SH-SY5Y (cell line): Measurements from ENCODE around the gene PGD.

Source experiments
- GATA2 ChIP-seq: IDR thresholded peaks from 2 replicates; pipeline ENCODE4 v1.6.1; 2011; ENCODE audit warnings: mild to moderate bottlenecking, low read depth, low read length
- GATA3 ChIP-seq: IDR thresholded peaks from 2 replicates; pipeline ENCODE4 v1.6.1; 2011; ENCODE audit warnings: low read depth, mild to moderate bottlenecking, low read length, moderate library complexity

Gene PGD

DNA sequence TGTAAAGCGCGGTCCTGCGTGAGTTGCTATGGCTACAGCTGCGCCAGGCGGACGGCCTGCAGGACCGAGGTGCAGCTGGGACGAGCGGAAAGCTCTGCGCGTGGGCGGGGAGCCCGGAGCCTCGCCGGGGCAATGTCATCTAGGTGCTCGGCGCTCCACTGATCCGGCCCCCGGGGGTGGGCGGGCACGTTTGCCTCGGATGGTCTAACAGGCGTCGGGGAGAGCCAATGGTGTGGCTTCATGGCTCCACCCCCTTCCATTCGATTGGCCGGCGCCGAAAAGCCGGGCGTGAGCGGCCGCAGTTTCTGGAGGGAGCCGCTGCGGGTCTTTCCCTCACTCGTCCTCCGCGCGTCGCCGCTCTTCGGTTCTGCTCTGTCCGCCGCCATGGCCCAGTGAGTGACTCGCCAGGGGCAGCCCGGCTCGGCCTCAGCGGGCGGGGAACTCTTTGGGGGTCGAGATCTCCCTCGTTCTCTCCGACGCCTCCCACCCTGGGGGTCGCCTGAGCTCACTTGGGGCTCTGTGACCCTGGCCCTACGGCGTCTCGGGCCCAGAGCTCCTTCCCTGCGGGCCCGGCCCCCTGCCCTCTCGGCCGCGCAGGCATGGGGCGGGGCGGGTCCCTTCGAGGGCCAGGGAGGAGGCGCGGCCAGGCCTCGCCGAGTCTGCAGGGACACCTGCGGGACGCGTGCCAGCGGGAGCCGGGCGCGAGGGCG, at the start of gene PGD:
Gene PGD, plus strand, starts transcription at position 331 of the 710 bp plus-strand sequence. Its CDS starts 54 bp downstream, at position 385.
- no peak for TF ChIP-seq GATA2

DNA sequence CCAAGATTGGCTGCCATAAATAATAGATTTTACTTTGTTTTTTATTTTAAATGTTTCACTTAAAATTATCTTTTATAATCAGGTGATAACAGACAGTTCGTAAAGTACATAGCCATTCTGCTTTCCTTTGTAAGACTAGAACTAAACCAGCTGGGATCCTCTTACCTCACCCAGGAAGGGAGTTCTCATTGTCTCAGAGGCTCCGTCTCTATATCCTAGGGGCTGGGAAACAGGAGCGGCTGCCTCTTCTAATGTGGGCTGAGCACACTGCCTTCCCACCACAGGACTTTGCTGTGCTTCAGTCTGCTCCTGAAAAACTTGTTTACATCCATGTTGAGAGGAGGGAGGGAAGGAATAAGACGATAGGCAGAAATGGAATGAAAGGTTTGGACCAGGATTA, 45.6 kb upstream of the PGD start:
- TF ChIP-seq GATA3 (no peak), GATA2 (no peak)

DNA sequence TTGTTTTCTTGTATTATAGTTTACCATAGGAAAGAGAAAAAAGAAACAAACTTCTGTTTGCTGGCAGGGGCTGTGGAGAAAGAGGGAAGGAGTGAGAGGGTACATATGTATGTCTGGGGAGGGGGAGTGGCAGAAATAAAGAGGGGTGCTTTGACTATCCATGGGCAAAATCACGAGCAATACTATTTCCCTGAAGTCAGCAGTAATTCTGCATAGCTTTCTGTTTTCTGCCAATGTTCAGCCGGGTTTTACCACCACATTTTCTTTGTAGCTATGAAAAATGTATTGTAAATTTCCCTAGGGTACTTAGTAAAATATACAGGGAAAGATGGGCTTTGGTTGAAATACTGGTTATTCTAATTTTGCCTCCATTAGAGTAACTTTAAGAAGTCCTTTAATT, 45.2 kb upstream of the PGD start:
- TF ChIP-seq GATA2: no peak
- TF ChIP-seq GATA3: no peak

DNA sequence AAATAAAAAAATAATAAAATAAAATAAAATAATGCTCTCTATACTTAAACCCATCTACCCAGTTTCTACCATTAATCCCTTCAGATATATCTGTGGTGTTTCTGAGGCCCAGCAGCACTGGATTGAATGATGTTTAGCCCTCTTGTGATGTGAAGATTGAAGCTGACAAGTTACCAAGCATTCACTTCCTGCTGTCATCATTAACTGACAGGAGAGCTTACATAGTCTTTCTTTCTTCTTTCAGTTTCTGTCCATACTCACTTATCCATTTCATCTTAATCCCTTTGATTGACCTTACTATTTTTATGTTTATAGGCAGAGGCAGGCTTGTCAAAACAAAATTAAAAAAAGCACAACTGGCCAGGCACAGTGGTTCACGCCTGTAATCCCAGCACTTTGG, 38.8 kb upstream of the PGD start:
- TF ChIP-seq GATA2 (no peak), GATA3 (no peak)

DNA sequence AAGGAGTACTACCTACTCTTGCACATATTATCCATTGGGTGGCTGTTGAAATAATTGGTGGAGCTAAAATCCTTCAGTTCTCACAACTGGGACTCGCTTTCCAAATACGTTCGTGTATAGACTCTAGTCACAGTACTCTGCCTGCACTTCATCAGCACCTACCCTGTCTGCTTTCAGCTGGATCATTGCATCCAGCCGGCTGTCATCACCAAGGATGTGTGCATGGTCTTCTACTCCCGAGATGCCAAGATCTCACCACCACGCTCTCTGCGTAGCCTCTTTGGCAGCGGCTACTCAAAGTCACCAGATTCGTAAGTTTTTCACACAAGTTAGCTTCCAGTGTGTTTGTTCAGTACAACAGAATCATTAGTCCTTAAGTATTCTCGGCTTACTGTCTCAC, 37.3 kb upstream of the PGD start:
- TF ChIP-seq GATA3 (no peak), GATA2 (no peak)

DNA sequence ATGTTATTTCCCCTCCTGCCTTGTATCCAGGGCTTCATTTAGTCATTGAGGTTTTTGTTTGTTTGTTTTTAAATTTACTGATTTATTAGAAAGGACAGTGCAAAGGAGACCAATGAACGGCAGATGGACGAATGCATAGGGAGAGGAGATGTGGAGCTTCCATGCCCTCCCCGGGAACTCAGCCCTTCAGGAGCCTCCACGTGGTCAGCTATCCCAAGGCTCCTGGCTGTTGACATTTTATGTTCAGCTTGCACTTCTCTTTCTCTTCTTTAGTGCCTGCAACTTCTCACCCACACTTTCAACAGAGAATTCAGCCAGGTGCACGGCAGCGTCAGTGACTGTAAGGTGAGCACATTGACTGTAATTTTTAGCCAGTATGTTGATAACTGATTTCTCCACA, 30.7 kb upstream of the PGD start:
- TF ChIP-seq GATA3 (no peak), GATA2 (no peak)

DNA sequence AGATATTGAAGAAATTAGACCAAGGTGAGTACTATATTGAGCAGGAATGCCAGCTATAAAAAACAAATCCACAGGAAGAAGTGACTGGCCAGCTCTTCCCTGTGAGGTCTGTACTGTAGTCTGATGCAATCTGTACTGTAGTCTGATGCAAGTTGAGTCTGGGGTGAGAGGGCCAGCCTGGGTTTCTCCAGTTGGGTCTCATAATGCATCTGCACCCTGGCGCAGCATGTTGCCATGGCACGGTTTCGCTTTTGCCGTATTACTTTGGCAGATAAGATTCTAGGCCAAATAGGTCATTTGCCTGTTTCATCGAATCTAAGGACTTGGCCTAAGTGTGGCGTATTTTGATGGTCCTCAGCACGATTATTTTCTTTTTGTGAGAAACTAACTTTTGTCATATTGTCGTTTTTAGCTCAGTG, 24.4 kb upstream of the PGD start:
- no peak for TF ChIP-seq GATA2
- no peak for TF ChIP-seq GATA3

DNA sequence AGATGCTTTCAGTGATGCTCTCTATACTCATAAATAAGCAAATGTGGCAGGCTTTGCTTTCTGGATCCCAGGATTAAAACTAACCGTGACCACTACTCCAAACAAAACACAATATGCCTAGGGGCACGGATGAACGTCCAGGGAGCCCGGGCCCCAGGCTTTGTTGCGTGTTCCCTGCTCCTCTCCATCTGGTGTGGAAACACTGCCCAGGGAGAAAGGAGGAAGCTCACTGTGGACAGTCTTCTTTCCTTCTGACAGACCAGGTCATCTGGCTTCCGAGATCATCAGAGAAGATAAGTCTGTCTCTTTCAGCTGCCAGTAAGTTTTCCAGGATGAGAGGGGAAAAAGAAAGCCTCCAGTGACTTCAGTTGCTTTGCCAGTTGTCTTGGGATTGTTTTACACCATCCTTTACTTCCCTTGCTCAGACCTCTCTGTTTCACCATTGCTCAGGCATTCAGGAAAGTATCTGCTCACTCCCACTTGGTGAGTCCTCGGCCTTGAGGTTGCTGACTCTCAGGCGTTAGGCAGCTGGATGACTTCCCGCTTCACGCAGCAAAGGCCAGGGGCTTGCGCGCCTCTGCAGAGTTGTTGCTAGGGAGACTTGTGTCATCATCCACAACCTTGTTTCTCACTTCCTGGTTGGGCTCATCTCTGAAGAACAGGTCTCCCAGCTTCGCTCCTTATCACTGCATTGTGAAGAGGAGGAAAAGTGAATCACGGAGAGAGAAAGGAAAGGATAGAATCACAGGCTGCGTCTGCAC, 20.6 kb upstream of the PGD start:
- 0 out of 2 replicates have a peak, but pooled peaks have one; percentile 26 for TF ChIP-seq GATA2
- TF ChIP-seq GATA3: no peak

DNA sequence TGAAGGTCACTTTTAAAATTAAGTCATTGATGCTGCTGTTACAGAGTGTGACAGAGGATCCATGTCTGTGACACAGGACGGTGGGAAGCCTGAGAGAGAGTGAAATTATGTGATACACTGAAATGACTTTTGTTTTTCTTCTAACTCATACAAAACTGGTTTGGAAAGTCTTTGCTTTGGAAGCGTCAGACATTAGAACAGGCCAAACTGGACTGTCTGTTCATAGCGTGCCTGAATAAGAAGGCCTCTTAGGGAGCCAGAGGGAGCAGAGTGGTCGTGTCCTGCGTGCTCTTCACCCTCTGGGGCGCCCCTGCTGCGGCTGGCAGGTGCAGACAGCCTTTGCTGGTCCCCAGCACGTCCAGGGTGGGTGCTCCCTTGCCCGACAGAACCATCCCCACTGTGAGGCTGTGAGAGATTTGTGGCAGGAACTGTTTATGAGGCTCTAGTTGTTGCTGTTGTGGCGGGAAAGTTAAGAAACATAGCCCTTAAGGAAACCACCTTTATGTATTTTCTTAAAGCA, 19.7 kb upstream of the PGD start:
- TF ChIP-seq GATA2 (no peak), GATA3 (no peak)

DNA sequence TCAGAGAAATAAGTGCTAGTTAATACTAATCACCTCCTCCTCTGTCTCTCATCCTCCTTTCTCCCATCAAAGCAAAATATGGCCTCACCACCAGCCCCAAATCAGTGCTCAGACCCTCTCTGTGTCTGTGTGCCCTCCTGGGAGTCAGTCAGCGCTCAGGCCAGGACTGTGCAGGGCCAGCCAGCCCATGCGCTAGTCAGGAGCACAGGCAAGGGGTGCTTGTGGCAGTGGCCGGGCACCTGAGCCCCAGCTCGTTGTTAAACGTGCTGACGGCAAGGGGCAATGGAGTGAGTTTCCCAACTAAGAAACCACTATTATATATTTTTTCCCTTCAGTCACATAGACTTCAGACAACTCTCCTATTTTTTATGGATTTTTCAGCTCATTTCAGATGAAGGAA, 19.2 kb upstream of the PGD start:
- TF ChIP-seq GATA2 (no peak), GATA3 (no peak)

DNA sequence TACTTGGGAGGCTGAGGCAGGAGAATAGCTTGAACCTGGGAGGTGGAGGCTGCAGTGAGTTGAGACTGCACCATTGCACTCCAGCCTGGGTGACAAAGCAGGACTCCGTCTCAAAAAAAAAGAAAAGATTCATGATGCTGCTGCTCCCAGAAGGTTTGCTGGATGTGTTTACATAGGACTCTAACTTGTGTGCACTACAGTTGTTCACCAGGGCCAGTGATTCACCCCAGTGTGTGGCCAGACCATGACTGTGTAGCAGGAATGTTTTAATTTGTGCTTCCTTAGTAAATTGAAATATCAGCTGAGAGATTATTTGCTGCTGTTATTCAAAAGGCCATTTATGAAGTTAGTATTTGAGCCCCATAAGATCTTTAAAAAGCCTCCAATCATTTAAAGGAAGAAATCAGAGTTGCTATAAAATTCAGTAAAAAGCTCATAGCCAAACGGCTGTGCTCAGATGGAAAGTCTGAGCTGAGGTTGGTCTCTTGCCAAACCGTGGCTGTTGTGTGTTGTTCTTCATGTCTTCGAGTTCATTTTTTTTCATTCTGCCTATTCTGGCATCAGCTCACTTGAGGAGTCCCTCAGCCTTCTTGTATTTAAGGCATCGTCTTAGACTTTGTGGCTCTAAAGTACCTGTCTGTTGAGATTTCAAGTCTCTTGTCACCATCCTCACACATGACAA, 18.1 kb upstream of the PGD start:
- TF ChIP-seq GATA3 (no peak), GATA2 (no peak)

DNA sequence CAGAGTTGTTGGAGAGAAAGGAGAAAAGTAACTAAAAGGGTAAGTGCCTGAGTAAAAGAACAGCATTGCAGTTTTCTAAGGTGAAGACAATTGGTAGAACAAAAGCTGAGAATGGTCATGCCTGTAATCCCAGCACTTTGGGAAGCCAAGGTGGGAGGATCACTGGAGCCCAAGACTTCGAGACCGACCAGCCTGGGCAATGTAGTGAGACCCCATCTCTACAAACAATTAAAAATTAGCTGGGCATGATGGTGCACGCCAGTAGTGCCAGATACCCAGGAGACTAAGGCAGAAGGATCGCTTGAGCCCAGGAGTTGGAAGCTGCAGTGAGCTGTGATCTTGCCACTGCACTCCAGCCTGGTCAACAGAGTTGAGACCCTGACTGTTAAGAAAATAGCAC, 15.2 kb upstream of the PGD start:
- TF ChIP-seq GATA3 (no peak), GATA2 (no peak)

DNA sequence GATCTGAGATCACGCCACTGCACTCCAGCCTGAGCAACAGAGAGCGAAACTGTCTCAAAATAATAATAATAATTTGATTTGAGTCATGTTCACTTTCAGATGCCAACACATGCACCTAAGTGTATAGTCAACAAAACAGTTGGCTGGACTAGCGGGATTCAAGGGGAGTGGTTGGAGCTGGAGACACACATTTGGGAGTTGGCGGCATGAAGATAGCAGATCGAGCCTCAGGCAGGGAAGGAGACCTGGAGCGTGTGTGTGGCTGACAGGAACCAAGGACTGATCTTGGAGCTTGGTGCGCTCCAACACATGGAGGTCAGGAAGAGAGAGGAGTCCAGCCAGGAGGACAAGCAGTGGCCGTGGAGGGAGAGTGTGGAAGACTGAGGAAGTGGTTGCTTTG, 14.6 kb upstream of the PGD start:
- no peak for TF ChIP-seq GATA3
- TF ChIP-seq GATA2: no peak

DNA sequence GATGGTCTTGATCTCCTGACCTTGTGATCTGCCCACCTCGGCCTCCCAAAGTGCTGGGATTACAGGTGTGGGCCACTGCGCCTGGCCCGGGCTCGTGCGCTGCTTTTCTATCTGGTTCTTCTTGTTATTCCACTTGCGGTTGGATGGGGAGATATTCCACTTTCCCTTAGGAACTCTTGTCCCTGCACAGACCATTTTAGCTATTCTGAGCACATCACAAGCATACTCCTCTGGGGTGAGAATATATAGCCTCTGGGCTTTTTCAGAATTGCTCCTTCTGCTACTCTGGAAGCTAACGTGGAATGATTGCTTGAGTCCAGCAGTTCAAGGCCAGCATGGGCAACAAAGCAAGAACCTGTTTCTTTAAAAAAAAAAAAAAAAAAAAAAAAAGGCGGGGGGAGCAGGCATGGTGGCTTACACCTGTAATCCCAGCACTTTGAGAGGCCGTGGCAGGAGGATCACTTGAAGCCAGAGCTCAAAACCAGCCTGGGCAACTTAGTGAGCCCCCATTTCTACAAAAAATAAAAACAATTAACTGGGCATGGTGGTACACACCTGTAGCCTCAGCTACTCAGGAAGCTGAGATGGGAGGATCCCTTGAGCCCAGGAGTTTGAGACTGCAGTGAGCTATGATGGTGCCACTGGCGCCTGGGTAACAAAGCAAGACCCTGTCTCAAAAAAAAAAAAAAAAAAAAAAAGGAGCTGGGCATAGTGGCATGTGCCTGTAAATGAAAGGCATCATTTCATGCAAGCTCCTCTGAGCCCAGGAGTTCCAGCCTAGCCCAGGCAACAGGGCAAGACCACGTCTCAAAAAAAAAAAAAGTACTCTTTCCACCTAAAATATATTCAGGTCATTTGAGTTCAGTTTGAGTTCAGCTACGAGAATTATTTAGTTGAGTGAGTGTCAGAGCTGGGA, 11.8 kb upstream of the PGD start:
- TF ChIP-seq GATA2: no peak
- TF ChIP-seq GATA3: no peak
